GM12801 (cell line): ENCODE measurements around the gene RFWD3.

Experiments
- TF ChIP-seq, protein P1 (sequence below): IDR thresholded peaks from one replicate; pipeline ENCODE4 v1.5.1; 2011; ENCODE audit warnings: control low read depth; ENCODE audit not compliant: insufficient read length; ENCODE audit errors: extremely low read depth

The RFWD3 gene

GRCh38 chr16:74680681-74681080, 14.0 kb upstream of the RFWD3 start:
- TF ChIP-seq, protein P1, sequence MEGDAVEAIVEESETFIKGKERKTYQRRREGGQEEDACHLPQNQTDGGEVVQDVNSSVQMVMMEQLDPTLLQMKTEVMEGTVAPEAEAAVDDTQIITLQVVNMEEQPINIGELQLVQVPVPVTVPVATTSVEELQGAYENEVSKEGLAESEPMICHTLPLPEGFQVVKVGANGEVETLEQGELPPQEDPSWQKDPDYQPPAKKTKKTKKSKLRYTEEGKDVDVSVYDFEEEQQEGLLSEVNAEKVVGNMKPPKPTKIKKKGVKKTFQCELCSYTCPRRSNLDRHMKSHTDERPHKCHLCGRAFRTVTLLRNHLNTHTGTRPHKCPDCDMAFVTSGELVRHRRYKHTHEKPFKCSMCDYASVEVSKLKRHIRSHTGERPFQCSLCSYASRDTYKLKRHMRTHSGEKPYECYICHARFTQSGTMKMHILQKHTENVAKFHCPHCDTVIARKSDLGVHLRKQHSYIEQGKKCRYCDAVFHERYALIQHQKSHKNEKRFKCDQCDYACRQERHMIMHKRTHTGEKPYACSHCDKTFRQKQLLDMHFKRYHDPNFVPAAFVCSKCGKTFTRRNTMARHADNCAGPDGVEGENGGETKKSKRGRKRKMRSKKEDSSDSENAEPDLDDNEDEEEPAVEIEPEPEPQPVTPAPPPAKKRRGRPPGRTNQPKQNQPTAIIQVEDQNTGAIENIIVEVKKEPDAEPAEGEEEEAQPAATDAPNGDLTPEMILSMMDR: no peak

- TF ChIP-seq, protein P1: no peak
Observed at GRCh38 chr16:74679983-74680382, 13.3 kb upstream of the RFWD3 start.

- TF ChIP-seq, protein P1: no peak
Observed at GRCh38 chr16:74677868-74678267, 11.2 kb upstream of the RFWD3 start.

DNA sequence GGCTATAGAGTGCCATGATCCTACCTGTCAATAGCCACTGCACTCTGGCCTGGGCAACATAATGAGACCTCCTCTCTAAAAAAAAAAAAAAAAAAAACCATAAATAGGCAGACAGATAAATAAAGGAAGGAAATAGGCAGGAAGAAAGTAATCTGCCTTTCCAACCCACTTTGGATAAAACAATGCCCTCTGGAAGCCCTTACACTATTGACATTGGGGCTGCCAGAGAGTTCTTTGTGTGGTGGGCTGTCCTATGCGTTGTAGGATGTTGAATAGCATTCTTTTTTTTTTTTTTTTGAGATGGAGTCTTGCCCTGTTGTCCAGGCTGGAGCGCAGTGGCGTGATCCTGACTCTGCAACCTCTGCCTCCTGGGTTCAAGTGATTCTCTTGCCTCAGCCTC, 7.2 kb upstream of the RFWD3 start:
- TF ChIP-seq, protein P1: no peak

- TF ChIP-seq, protein P1: no peak
Observed at GRCh38 chr16:74667255-74667700, 601 bp upstream of the RFWD3 start.

DNA sequence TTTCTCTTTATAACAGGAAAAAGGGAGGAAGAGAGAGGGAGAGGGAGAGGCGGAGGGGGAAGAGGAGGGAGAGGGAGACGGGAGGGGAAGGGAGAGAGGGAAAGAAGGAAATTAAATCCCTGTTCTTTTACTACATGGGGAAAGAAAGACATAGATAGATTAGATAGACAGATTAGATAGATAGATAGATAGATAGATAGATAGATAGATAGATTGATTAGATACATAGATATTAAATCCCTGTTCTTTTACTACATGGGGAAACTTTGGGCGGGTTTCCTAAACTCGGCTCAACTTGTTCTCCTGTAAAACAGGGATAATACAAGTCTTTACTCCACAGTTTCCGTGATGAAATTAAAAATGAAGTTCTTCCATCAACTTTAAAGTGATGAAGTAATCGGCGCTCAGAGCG, 661 bp downstream of the RFWD3 start:
- TF ChIP-seq, protein P1: no peak

GRCh38 chr16:74661064-74661463, 5.6 kb downstream of the RFWD3 start:
- TF ChIP-seq, protein P1: no peak

GRCh38 chr16:74660383-74660782, 6.3 kb downstream of the RFWD3 start:
- TF ChIP-seq, protein P1: no peak
